Fibroblast of the aortic adventitia (primary cell): Measurements from ENCODE around the gene RNF2. TPM values are rescaled to one million over a fixed set of nuclear protein-coding genes. Genes with fewer than 3 reads are reported as not detected.

Source experiments
- DNase-seq: peaks from one replicate; pipeline ENCODE4 v3.0.0-alpha.2; 2010; ENCODE audit warnings: low read depth
- H3K4me3 ChIP-seq: 2 replicates; pipeline ENCODE4 v1.5.1; 2011; ENCODE audit warnings: low read depth, mild to moderate bottlenecking, control low read depth, low read length, moderate library complexity
- total RNA-seq: library from RNA; depleted of rRNA; stranded (reverse); fragments of >200 nt; gene quantifications from 2 replicates; pipeline ENCODE4 v1.2.3, GENCODE V29; 2012; ENCODE audit warnings: low replicate concordance
- TF ChIP-seq, protein P1 (sequence below): IDR thresholded peaks from 2 replicates; pipeline ENCODE4 v1.5.1; 2011; ENCODE audit warnings: mild to moderate bottlenecking, low read length, control low read depth, inconsistent platforms; ENCODE audit not compliant: insufficient read depth

RNF2 gene
- total RNA-seq, 1 donor, result 27.0 TPM

DNA sequence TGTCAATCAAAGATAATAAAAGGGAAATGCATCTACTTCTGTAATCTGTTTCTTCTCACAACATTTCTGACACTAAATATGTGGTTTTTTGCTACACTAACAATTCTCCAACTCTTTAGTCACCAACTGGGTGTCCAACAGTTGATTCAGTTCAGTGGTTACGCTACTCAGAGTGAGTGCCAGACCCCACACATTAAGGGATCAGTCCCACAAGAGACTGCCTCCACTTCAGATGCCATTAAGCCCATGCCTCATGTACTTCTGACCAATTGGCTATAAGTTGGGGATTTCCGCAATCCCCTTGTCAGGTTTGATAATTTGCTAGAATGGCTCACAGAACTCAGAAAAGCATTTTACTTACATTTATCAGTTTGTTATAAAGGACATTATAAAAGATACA lies 28.4 kb downstream of the RNF2 start:
- TF ChIP-seq, protein P1, sequence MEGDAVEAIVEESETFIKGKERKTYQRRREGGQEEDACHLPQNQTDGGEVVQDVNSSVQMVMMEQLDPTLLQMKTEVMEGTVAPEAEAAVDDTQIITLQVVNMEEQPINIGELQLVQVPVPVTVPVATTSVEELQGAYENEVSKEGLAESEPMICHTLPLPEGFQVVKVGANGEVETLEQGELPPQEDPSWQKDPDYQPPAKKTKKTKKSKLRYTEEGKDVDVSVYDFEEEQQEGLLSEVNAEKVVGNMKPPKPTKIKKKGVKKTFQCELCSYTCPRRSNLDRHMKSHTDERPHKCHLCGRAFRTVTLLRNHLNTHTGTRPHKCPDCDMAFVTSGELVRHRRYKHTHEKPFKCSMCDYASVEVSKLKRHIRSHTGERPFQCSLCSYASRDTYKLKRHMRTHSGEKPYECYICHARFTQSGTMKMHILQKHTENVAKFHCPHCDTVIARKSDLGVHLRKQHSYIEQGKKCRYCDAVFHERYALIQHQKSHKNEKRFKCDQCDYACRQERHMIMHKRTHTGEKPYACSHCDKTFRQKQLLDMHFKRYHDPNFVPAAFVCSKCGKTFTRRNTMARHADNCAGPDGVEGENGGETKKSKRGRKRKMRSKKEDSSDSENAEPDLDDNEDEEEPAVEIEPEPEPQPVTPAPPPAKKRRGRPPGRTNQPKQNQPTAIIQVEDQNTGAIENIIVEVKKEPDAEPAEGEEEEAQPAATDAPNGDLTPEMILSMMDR, result no peak
- peak; percentile 27 for DNase-seq
- no peak overlapping the region for H3K4me3 ChIP-seq

DNA sequence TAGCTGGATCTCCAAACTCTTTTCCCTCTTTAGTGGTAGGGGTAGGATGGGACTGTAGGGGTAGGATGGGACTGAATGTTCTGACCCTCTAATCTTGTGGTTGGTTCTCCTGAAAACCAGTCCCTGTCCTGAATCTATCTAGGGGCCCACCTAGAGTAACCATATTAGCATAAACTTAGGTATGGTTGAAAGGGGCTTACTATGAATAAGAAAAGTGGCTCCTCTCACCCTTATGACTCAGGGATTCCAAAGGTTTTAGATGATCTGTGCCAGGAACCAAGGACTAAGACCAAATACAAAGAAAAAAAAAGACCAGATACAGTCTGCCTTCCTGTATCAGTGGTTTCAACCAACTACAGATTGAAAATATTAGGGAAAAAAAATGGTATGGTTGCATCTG lies 28.9 kb downstream of the RNF2 start:
- no peak overlapping the region for H3K4me3 ChIP-seq
- peak; percentile 30 for DNase-seq
- TF ChIP-seq, protein P1, result no peak

DNA sequence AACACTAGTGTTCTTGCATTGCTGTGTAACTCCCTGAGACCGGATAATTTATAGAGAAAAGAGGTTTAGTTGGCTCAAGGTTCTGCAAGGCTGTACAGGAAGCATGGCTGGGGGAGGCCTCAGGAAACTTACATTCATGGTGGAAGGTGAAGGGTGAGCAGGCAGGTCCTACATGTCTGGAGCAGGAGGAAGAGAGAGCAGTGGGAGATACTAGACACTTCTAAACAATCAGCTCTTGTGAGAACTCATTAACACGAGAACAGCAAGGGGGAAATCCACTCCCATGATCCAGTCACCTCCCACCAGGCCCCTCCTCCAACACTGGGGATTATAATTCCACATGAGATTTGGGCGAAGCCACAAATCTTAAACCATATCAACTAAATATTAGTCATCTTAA lies 30.1 kb downstream of the RNF2 start:
- H3K4me3 ChIP-seq, result no peak overlapping the region
- TF ChIP-seq, protein P1, result no peak
- no peak for DNase-seq

DNA sequence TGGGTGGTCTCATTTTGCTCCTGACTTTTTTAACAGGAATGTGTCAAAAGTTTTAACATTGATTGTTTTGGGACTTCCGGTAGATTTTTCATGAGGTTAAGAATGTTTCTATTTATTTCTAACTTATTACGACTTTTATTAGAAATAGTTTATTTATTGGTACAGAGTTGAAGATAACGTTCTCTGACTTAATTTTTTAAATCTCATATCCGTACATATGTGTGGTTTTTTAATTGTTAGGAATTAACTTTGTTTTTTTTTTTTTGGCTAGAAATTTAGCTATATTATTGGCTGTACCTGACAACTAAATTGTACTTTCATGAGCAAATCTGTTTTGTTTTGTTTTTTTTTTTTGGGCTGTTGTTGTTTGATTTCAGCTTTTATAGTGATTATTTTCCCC lies 32.0 kb downstream of the RNF2 start:
- no peak overlapping the region for H3K4me3 ChIP-seq
- DNase-seq, result no peak
- TF ChIP-seq, protein P1, result no peak

DNA sequence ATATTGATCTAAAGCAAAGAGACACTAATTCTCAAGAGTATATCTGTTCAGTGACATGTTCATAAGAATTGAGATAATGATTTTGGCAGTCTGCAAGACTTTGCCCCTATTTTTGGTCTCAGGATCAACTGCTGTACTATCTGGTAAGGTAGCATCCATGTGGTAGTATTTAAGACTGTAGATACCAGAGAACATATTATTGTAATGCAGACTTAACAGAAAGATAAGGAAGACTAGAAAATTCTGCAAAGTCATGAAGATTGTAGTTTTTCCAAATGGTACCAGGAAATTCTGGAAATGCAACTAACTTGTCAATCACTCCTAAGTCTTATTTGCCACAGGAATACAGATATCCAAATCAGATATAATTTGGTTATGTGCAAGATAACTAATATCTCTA lies 35.1 kb downstream of the RNF2 start:
- TF ChIP-seq, protein P1, result no peak
- peak; percentile 26 for DNase-seq
- no peak overlapping the region for H3K4me3 ChIP-seq

DNA sequence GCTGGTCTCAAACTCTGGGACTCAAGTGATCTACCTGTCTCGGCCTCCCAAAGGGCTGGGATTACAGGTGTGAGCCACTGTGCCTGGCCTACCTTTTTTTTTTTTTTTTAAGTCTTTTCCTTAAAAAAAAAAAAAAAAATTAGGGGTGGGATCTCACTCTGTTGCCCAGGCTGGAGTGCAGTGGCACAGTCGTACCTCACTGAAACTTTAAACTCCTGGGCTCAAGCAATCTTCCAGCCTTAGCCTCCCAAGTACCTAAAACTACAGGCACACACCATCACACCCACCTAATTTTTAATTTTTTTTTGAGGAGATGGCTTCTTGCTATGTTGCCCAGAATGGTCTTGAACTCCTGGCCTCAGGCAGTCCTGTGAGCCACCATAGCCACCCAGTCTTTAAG lies 38.5 kb downstream of the RNF2 start:
- DNase-seq, result no peak
- no peak overlapping the region for H3K4me3 ChIP-seq
- TF ChIP-seq, protein P1, result no peak

DNA sequence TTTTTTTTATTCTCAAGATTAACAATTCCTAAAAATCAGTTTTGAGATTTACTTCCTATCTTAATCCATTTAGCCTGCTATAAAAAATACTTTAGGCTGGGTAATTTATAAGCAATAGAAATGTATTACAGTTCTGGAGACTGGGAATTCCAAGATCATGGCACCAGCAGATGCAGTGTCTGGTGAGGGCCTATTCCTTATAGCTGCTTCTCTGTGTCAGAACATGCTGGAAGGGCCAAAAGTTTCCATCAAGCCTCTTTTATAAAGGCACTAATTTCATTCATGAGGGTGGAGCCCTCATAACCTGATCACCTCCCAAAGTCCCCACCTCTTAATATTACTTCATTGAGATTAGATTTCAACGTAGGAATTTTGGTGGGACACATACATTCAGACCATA lies 41.7 kb downstream of the RNF2 start:
- H3K4me3 ChIP-seq, result no peak overlapping the region
- TF ChIP-seq, protein P1, result no peak
- DNase-seq, result no peak
